Measurements from ENCODE around the gene PHLDB3.
"Not testable (repeated sequence)": the region's sequence is repeated elsewhere in the genome, so short reads cannot be mapped to it uniquely, and the experiment has no call there.

PHLDB3 gene

DNA sequence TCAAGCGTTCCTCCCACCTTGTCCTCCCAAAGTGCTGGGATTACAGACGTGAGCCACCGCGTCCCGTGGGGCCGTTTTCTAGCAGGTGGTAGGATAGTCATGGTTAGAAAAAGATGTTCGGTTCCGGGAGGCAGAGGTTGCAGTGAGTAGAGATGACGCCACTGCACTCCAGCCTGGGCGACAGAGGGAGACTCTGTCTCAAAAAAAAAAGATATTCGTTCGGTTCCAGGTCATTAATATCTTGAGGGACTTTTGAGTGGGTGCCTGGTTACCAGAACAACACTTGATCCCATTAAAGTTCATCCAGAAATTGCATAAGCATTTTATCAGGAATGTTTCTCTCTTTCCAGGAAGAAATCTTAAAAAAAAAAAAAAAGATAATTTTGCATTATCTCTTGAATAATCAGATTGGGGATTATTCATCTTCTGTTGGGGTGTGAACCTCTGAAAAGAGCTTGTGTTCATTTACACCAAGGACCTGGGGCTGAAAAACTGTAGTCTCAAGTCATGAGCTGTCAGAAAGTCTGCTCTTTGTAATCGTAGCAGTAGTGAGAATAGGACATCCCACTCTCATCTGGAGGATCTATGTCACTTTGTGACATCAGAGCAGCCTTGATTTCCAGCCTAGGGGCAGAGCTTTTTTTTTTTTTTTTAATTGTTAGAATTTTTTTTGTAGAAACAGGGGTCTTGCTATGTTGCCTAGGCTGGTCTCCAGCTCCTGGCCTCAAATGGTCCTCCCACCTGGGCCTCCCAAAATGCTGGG, 23.5 kb upstream of the PHLDB3 start:
- DNase-seq (ENCODE audit: low read depth, low spot score) = no peak

DNA sequence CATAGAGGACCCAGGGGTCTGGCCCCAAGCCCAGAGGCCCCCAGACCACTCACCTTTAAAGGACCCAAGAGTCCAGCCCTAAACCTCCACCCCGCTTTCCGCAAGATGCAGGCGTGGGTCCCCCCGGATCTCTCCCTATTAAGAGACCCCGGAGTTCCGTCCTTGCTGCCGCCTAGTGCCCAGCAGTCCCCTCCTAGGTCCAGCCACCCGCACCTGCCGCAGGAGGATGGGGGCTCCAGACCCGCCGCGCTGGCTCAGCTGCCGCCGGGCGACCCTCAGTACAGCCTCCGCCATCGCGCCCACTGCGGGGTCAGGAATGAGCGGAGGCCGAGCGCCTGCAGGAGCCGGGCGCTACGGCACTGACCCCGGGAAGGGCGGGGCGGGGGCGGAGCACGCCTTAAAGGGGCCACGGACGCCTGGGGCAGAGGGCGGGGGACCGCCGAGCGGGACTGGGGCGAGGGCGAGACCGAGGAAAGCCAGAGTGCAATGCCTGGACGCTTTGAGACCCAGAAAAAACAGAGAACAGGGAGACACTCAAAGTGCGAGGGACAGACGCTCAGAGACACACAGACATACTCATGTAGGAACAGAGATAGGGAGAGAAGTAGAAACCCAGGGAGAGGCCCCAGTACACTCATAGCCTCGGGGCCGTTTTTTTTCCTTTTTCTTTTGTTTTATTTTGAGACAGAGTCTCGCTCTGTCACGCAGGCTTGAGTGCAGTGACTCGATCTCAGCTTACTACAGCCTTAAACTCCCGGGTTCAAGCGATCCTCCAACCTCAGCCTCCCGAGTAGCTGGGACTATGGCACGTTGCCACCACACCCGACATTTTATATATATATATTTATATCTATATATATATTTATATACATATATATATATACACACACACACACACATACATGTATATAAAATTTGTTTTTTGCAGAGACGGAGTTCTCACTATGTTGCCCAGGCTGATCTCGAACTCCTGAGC, 22.6 kb upstream of the PHLDB3 start, which contains the start of gene ETHE1:
Gene ETHE1, minus strand, starts transcription at position 318 of the 976 bp plus-strand sequence. Its CDS starts 24 bp downstream, at position 294.
- peak; percentile 62 for DNase-seq (ENCODE audit: low read depth, low spot score)

DNA sequence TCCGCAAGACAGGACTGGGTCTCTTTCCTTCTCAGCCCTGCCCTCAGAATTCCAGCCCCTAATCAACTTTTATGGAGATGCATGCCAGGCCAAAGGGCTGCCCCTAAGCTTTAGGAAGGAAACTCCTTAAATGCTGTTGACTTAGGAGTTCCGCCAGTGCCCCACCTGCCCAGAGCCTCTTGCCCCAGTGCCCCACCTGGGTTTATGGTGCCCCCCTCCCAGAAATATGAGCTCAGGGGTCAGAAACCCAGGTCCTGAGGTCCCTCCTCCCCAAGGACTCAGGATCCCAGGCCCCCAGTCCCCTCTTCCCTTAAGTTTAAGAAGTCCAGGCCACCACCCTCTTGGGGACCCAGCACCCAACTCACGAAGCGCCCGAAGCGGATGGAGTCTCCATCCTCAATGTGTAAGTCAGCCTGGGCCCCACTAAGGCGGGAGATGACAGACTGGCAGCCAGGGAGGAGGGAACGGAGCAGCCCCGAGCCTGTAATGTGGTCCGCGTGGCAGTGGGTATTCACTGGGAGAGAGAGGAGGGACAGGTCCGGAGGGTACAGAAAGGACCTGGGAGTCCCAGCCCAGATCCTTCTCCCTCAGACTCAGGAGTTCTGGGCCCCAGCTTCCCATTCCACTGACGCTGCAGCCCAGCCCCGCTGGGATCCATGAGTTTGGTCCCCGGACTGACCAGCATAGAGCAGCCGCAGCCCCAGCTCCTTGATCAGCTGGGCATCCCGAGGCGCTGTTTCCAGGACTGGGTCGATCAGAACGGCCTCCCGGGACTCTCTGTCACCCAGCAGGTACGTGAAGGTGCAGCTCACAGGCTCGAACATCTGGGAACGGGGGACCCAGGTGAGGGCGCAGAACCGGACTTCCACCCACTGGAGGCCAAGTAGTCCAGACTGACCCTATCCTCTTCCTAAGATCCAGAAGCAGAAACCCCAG, 21.6 kb upstream of the PHLDB3 start:
- peak; percentile 41 for DNase-seq (ENCODE audit: low read depth, low spot score)

DNA sequence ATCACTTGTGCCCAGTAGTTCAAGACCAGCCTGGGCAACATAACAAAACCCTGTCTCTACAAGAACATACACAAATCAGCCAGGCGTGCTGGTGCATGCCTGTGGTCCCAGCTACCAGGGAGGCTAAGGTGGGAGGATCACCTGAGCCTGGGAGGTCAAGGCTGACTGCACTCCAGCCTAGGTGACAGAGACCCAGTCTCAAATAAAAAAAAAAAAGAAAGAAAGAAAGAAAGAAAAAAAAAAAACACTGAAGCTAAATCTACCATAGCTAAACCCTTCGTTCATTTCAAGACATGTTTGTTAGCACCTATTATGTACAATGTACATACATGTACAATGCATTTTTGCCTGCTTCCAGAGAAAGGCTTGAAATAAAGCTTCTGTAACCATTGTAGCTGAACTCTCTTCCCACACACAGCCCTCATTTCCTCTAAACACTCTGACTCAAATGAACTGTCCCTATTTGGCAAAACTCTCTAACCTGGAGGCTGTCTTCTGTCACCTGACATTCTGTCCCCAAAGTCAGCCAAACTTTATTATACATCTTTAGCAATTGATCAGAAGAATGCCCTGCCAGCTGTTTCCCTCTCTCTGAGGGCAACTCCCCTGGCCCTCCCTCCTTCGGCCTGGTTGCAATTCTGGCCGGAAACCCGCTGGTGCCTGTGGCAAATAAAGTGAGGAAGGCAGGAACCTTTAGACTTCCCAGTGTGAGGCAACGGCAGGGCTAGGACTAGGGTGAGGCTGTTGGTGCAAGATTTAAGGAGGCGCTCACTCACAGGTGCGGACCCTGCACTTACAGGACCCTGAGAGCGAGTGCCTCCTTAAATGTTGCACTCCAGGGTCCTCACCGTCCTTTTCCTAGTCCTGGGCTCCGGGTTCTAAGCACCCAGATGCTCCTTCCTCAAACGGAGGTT, 20.6 kb upstream of the PHLDB3 start:
- peak; percentile 77 for DNase-seq (ENCODE audit: low read depth, low spot score)

DNA sequence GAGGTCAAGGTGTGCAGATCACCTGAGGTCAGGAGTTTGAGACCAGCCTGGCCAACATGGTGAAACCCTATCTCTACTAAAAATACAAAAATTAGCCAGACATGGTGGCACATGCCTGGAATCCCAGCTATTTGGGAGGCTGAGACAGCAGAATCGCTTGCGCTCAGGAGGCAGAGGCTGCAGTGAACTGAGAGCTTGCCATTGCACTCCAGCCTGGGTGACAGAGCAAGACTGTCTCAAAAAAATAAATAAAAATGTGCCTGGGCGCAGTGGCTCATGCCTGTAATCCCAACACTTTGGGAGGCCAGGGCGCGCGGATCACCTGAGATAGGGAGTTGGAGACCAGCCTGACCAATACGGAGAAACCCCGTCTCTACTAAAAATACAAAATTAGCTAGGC, 19.1 kb upstream of the PHLDB3 start:
- DNase-seq (ENCODE audit: low read depth, low spot score) = not testable (repeated sequence)

DNA sequence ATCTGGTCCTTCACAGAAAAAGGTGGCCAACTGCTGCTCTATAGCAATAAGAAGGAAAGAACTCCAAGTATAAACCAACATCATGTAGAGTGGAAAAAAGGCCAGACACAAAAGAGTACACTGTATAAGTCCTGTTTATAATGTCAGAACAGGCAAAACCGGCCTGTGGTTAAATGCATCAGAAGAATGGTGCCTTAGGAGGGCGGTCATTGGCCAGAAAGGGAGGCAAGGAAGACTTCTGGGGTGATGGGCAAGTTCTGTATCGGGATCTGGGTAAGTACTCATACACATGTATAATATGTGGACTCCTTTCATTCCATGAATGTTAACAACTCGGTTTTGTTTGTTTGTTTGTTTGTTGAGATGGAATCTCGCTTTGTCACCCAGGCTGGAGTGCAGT, 18.4 kb upstream of the PHLDB3 start:
- DNase-seq (ENCODE audit: low read depth, low spot score) = no peak

DNA sequence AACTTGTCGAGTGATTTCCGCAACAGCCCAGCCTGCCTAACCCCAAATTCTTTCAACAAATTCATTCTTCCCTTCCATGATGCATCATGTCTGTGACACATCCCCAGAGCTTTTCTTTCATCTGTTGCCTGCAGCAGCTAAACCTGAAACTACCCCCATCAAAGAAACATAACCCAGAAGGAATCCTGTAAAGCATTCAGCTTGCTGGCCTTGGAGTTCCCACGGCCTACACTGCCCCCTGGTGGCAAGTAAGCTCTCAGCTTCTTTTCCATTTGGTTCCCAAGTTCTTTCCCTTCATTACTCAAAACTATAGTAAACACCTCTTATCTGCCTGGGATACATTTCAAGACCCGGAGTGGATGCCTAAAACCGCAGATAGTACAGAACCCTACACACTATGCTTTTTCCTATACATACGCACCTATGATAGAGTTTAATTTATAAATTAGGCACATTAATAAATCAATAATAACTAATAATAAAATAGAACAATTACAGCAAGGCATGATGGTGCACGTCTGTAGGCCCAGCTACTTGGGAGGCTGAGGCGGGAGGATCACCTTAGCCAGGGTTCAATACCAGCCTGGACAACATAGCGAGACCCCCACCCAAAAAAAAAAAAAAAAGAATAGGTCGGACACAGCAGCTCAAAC, 15.0 kb upstream of the PHLDB3 start:
- peak; percentile 87 for DNase-seq (ENCODE audit: low read depth, low spot score)

DNA sequence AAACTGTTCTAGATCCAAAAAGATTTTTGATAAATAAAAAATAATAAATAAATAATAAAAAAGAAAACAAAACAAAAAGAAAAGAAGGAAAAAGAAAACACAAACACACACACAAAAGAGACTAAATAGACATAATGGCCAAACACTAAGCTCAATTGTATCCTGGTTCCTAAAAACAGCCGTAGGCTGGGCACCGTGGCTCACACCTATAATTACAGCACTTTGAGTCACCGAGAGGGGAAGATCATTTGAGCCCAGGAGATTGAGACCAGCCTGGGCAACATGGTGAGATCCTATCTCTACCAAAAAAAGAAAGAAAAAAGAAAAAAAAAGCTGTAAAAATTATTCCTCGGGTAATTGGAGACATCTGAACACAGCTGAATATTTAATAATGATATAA, 13.5 kb upstream of the PHLDB3 start:
- no peak for DNase-seq (ENCODE audit: low read depth, low spot score)

DNA sequence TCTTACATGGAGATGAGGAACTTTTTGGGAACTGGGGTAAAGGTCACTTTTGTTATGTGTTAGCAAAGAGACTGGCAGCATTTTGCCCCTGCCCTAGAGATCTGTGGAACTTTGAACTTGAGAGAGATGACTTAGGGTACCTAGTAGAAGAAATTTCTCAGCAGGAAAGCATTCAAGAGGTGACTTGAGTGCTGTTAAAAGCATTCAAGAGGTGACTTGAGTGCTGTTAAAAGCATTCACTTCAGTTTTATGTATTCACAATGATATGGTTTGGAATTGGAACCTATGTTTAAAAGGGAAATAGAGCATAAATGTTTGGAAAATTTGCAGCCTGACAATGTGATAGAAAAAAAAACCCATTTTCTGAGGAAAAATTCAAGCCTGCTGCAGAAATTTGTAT, 7.9 kb upstream of the PHLDB3 start:
- not testable (repeated sequence) for DNase-seq (ENCODE audit: low read depth, low spot score)

DNA sequence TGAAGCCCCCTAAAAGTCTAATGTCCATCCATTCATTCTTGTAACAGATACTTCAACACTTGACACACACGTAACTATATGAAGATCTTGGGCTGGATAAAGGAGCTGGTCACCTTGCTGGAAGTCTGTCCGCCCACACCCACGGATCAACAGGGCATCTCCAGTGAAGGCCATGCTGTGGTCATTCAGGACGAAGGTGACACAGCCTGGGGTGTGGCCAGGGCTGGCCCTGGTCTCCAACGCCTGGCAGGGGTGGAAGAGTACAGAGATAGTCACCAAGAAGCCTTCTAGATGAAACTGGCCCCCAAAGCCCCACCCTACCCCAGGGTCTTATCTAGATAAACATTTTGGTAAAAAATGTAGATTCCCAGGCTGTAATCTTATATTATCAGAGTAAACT, 6.8 kb upstream of the PHLDB3 start:
- DNase-seq (ENCODE audit: low read depth, low spot score) = no peak

DNA sequence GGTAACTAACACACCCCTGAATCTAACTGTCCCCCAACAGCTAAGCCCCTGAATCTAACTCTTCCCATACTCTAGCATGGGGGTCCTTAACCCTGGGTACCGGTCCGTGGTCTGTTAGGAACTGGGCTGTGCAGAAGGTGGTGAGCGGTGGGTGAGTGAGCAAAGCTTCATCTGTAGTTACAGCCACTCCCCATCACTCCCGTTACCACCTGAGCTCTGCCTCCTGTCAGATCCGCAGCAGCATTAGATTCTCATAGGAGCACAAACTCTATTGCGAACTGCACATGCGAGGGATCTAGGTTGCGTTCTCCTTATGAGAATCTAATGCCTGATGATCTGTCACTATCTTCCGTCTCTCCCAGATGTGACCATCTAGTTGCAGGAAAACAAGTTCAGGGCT, 6.2 kb upstream of the PHLDB3 start:
- no peak for DNase-seq (ENCODE audit: low read depth, low spot score)

DNA sequence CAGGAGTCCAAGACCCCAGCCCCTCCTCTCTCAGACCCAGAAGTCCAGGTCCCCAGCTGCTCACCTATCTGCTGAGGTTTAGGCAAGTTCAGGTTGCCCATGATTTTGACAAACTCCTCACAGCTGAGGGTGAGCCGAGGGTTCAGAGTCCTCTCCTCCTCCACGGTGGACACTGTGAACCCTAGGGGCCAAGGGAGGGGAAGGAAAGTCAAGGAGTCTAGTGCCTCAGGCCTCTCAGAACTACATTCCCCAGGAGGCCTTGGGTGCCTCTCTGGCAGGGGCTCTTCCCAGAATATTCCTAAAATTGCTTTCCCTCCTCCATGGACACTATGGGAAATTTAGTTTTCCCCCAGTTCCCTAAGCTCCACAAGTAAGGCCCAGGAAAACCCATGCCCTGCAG, 3.3 kb upstream of the PHLDB3 start:
- no peak for DNase-seq (ENCODE audit: low read depth, low spot score)

DNA sequence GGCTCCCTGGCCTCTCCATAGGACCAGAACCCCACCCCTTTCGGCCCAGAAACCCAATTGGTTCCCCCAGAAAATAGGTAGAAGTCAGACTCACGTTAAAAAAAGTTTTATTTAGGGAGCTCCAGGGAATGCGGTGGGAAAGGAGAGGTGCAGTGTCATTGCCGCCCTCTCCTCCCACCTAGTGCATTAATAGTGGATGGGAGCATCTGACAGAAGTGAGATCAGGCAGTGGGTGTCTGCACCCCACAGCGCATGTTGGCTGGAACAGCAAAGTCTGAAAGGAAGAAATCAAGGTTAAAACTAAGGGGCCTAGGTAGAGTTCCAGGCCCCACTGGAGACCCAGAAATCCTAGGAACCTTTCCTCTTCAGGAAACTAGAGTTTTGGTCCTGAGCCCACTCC, 2.1 kb upstream of the PHLDB3 start:
- DNase-seq (ENCODE audit: low read depth, low spot score) = no peak

DNA sequence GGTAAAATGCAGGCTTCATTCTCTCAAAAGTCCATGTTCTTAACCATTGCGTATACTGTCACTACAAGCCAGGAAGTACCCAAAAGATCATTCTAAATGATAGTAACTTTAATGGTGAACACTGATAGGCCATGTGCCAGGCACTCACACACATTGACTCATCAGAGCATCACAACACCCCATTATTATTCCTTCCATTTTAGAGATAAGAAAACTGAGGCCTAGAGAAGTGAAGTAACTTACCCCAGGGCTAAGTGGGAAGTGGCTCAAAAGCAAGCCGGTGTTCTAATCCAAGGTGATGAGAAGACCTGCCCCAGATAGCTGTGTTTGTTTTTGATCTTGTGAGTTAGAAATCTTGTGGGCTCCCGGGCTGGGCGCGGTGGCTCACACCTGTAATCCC, 1.4 kb upstream of the PHLDB3 start:
- no peak for DNase-seq (ENCODE audit: low read depth, low spot score)

DNA sequence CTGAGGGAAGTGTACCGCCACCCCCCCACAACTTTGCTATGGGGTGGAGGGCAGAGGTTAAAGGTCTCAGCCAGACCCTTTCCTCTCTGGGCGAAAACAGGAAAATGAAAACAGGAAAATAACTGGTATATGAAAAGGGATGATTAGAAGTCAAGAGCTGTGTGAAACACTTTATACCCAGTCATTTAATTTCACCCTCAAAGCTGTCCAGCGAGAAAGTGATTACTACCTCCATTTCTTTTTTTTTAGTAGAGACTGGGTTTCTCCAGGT, 575 bp upstream of the PHLDB3 start:
- no peak for DNase-seq (ENCODE audit: low read depth, low spot score)

DNA sequence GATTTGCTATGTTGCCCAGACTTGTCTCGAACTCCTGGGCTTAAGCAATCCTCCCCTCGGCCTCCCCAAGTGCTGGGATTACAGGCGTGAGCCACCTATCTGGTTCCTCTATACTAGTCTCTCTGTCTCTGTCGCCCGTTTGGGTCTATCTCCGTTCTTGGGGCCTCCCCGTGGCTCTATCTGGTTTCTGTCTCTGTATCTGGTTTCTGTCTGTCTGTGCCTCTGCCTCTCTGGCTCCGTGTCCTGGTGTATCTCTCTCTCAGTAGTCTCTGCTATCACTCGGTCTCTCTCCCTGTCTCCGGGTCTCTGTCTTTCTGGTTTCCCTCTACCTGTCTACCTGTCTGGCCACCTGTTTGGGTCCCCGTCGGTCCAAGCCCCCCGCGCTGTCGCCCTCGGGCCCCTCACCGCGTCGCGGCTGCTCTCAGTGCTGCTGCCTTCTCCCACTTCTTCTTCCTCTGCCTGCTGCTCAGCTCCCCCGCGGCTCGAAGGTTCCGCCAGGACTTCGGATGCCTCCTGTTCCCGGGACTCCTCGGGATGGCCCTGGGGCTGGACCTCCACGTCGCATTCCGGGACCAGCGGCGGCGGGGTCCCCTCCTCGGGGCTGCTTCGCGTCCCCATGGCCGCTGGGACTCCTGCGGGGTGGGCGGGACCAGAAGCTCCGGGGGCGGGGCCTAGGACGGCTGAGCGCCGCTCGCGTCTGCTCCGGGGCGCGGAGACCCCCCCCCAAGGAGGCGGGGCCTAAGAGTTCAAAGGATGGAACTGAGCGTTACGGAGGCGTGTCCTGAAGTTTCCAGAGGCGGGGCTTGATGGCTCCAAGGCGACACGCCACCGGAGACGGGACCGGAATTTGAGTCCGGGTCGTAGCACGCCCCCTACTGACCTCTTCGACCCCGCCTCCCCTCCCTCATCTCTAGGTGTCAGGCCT, 783 bp downstream of the PHLDB3 start:
- DNase-seq (ENCODE audit: low read depth, low spot score) = peak; percentile 97

DNA sequence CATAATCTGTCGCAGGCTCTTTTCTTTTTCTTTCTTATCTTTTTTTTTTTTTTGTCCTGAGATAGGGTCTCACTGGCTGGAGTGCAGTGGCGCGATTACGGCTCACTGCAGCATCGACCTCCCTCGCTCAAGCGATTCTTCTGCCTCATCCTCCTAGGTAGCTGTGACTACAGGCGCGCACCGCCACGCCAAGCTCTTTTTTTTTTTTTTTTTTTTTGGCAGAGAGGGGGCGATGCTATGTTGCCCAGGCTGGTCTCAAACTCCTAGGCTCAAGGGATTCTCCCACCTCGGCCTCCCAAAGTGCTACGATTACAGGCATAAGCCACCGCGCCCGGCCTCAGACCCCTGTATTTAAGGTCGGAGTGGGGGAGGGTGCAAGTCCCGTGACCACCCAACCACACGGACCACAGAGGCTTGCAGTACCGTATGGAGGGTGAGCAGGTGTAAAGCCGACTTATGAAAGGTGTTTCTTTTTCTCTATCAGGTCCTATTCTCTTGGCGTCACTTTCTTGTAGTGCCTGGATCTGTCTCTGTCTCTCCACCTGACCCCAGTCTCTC, 2.0 kb downstream of the PHLDB3 start:
- DNase-seq (ENCODE audit: low read depth, low spot score) = no peak

DNA sequence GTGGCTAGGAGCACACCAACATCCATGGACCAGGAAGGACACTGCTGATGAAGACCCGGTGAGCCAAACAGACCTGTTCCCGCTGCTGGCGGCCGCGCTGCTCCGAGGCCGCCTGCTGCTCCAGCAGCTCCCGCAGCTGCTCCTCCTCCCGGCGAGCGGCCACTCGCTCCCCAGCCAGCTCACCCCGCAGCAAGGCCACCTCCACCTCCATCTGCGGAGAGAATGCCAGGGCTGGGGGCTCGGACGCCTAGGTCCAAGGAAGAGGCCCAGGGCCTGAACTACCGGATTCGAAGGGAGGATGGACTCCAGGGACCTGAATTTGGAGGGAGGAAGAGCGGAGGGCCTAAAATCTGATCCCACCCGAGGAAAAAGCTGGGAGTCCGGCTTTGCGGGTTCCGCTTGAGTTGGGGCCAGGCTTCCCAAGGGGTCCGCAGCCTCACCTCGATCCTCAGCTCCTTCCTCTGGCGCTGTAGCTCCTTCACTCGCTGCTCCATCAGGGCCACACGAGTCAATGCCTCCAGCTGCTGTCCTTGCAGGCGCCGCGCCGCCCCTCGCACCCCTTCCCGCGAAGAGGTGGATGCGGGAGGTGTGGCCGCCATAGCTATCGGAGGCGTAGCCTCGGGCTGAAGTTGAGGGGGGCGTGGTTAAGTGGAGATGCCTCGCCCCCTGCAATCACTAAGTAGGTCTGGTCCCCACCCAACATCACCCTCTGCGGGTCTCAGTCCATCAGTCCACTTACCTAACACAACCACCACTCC, 2.7 kb downstream of the PHLDB3 start:
- DNase-seq (ENCODE audit: low read depth, low spot score) = peak; percentile 84

Data from ELF-1 (cell line).